Sigmoid colon (tissue), 7 donors: Measurements from ENCODE around the gene CAMK2N1. TPM values are rescaled to one million over a fixed set of nuclear protein-coding genes. Genes with fewer than 3 reads are reported as not detected.

Experiments used
- DNase-seq: peaks from one replicate; pipeline ENCODE4 v3.0.0-alpha.2; 2019
- H3K27ac ChIP-seq, 4 donors: fragments of 200-600 bp; sonication (generic); one replicate each; pipeline ENCODE4 v1.5.1; 2016 to 2019; ENCODE audit warnings: mild to moderate bottlenecking in 1 of 4
- H3K27me3 ChIP-seq, 3 donors: fragments of 200-600 bp; sonication (generic); one replicate each; pipeline ENCODE4 v1.5.1; 2019; ENCODE audit warnings: mild to moderate bottlenecking in 1 of 3
- H3K36me3 ChIP-seq, 4 donors: fragments of 200-600 bp; sonication (generic); one replicate each; pipeline ENCODE4 v1.5.1; 2016 to 2019
- H3K4me1 ChIP-seq, 4 donors: fragments of 200-600 bp; sonication (generic); one replicate each; pipeline ENCODE4 v1.5.1; 2017 to 2019
- H3K4me3 ChIP-seq, 4 donors: fragments of 200-600 bp; sonication (generic); one replicate each; pipeline ENCODE4 v1.5.1; 2017 to 2019; ENCODE audit warnings: mild to moderate bottlenecking in 2 of 4, moderate library complexity in 1 of 4
- H3K9me3 ChIP-seq, 4 donors: fragments of 200-600 bp in 3 of 4; sonication (generic) in 3 of 4; one replicate each; pipeline versions ENCODE4 v1.5.1 to v1.6.1; 2013 to 2019
- CTCF ChIP-seq, 4 experiments: fragments of 450-650 bp in 3 of 4; fragments of 200-600 bp in 1 of 4; IDR thresholded peaks; one replicate each; pipeline ENCODE4 v1.5.1; 2016 to 2019; ENCODE audit warnings: antibody characterized with exemption in 4 of 4, mild to moderate bottlenecking in 3 of 4, moderate library complexity in 2 of 4
- EP300 ChIP-seq, 4 donors: sonication (generic); formaldehyde crosslinking; IDR thresholded peaks; one replicate each; pipeline ENCODE4 v1.6.1; 2017; ENCODE audit warnings: antibody characterized with exemption in 4 of 4
- POLR2A ChIP-seq, 2 donors: fragments of 450-650 bp; IDR thresholded peaks; one replicate each; pipeline ENCODE4 v1.6.1; 2016; ENCODE audit warnings: antibody characterized with exemption in 2 of 2, mild to moderate bottlenecking in 2 of 2, moderate library complexity in 2 of 2
- POLR2AphosphoS5 ChIP-seq, 4 donors: sonication (generic); formaldehyde crosslinking; IDR thresholded peaks; one replicate each; pipeline ENCODE4 v1.6.1; 2017; ENCODE audit warnings: antibody characterized with exemption in 4 of 4
- WGBS, 2 donors: extraction: QIAGEN DNeasy Blood & Tissue Kit; methylation state at CpG; one replicate each; pipeline ENCODE4 v1.1.7; 2013; 5-methylcytosine and 5-hydroxymethylcytosine counted together
- intact Hi-C: fragments of 100-400 bp; cut with DNase I; formaldehyde crosslinking; loops from one replicate; pipeline ENCODE4 v1.15.1; 2023
- polyA plus RNA-seq, 3 donors: library from polyadenylated mRNA; stranded (reverse); fragments of 200-250 nt; gene quantifications; one replicate each; pipeline ENCODE4 v1.2.3, GENCODE V29; 2013
- total RNA-seq, 4 donors: library from RNA; depleted of rRNA; stranded (reverse); fragments of >200 nt; gene quantifications; one replicate each; pipeline ENCODE4 v1.1.0, GENCODE V29; 2016
- donor health status: healthy with polysubstance abuse.
- donor health status: Bipolar disorder and iron deficiency.
- donor health status: healthy.

CAMK2N1 gene
- total and polyA plus RNA-seq, 7 donors, result 18.3 to 247 (median 31.9) TPM

GRCh38 chr1:20447794-20448193 lies 38.2 kb downstream of the CAMK2N1 start:
- no peaks in the 10 kb centered on the region for H3K9me3 ChIP-seq
- DNase-seq, result no peak
- WGBS, 2 donors, result 95% methylated on average over 7 of the region's 7 CpGs
- intact Hi-C loops, result no loop called here
- H3K4me1 ChIP-seq, result no peaks in the 10 kb centered on the region
- H3K27ac ChIP-seq, result no peak overlapping the region
- no peak overlapping the region for H3K4me3 ChIP-seq
- H3K36me3 ChIP-seq, result no peaks in the 10 kb centered on the region
- TF ChIP-seq CTCF (IDR thresholded peaks at IDR 0.05) (no peak), POLR2AphosphoS5 (IDR thresholded peaks at IDR 0.05) (no peak), EP300 (IDR thresholded peaks at IDR 0.05) (no peak), POLR2A (IDR thresholded peaks at IDR 0.05) (no peak)
- peaks cover 0 to 6% (median 4%) of the 10 kb centered on the region in 3 donors for H3K27me3 ChIP-seq

GRCh38 chr1:20446796-20447195 lies 39.2 kb downstream of the CAMK2N1 start:
- no peaks in the 10 kb centered on the region for H3K4me1 ChIP-seq
- DNase-seq, result no peak
- 64 to 78% methylated on average over 7 of the region's 7 CpGs for WGBS, 2 donors
- H3K27ac ChIP-seq, result no peak overlapping the region
- no peak overlapping the region for H3K4me3 ChIP-seq
- TF ChIP-seq EP300 (IDR thresholded peaks at IDR 0.05) (no peak), POLR2AphosphoS5 (IDR thresholded peaks at IDR 0.05) (no peak), CTCF (IDR thresholded peaks at IDR 0.05) (no peak), POLR2A (IDR thresholded peaks at IDR 0.05) (no peak)
- H3K27me3 ChIP-seq, result peaks cover 0 to 4% (median 2%) of the 10 kb centered on the region in 3 donors
- no peaks in the 10 kb centered on the region for H3K9me3 ChIP-seq
- no peaks in the 10 kb centered on the region for H3K36me3 ChIP-seq
- intact Hi-C loops, result no loop called here

- 71 to 78% methylated on average over 6 of the region's 6 CpGs for WGBS, 2 donors
- Histone ChIP-seq H3K27me3 (peaks cover 0 to 4% (median 0%) of the 10 kb centered on the region in 3 donors), H3K27ac (no peak overlapping the region), H3K4me3 (no peak overlapping the region), H3K4me1 (no peaks in the 10 kb centered on the region), H3K9me3 (no peaks in the 10 kb centered on the region), H3K36me3 (no peaks in the 10 kb centered on the region)
- intact Hi-C loops, result no loop called here
- no peak for DNase-seq
- TF ChIP-seq POLR2A (IDR thresholded peaks at IDR 0.05), result no peak
- TF ChIP-seq EP300 (IDR thresholded peaks at IDR 0.05), result no peak
- TF ChIP-seq POLR2AphosphoS5 (IDR thresholded peaks at IDR 0.05), result no peak
- TF ChIP-seq CTCF (IDR thresholded peaks at IDR 0.05), result no peak
These were observed 40.1 kb downstream of the CAMK2N1 start for GRCh38 chr1:20445956-20446355.

GRCh38 chr1:20443703-20444586 lies 42.1 kb downstream of the CAMK2N1 start:
- TF ChIP-seq CTCF (IDR thresholded peaks at IDR 0.05) (no peak), POLR2A (IDR thresholded peaks at IDR 0.05) (no peak), EP300 (IDR thresholded peaks at IDR 0.05) (no peak), POLR2AphosphoS5 (IDR thresholded peaks at IDR 0.05) (no peak)
- 77 to 83% methylated on average over 11 of the region's 11 CpGs for whole genome bisulfite sequencing, 2 donors
- H3K27ac ChIP-seq, result no peak overlapping the region
- no peak overlapping the region for H3K4me3 ChIP-seq
- intact Hi-C loops, result no loop called here
- no peaks in the 10 kb centered on the region for H3K4me1 ChIP-seq
- H3K9me3 ChIP-seq, result no peaks in the 10 kb centered on the region
- no peaks in the 10 kb centered on the region for H3K36me3 ChIP-seq
- H3K27me3 ChIP-seq, result no peaks in the 10 kb centered on the region
- DNase-seq, result no peak
